ENCODE results near the gene NEURL3. TPM values are rescaled to one million over a fixed set of nuclear protein-coding genes. Genes with fewer than 3 reads are reported as not detected.

Gene NEURL3
- total and polyA plus RNA-seq, 9 of the 15 experiments (the other 6 are each of a cell fraction or from before 2014, with no cell fraction given) = not detected

DNA sequence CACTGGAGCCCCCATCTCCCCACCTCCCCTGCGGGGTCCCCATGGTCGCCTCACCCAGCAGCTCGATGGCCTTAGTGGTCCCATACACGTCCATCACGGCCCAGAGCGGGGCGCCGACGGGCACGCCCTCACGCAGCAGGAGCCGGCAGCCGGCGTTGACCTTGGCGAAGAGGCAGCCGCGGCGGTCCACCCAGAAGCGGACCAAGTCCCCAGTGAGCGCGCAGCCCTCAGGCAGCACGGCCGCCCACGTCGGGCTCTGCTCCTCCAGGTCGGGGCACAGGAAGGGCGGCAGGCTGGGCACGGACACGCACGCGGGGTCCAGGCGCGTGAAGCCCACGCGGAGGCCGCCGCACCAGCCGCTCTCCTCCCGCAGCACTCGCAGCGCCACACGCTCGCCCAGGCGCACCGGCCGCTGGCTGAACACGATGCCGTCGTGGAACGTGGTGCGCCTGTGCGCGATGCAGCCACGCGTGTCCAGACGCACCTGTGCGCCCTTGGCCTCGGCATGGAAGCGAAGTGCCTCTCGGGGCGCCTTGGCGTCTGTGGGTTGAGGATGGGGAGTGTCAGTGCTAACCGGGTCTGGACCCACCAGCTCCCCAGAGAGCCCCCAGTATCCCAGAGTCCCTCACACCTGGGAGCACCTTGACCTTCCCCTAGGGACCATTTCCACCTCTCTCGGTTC is 4.6 kb downstream of the NEURL3 start:
- Histone ChIP-seq H3K27me3 (ENCODE audit: control insufficient read depth in 2 of 2, insufficient read depth in 2 of 2, low read length in 2 of 2) (peaks cover 24 to 85% of the 10 kb centered on the region in 2 experiments; a peak in 4 of 5 replicates), H3K9ac (ENCODE audit: insufficient read depth in 1 of 2, low read depth in 2 of 2, low read length in 2 of 2) (no peak overlapping the region), H2AFZ (ENCODE audit: low read depth, low read length) (no peak overlapping the region), H3K4me3 (no peak overlapping the region), H3K36me3 (ENCODE audit: control insufficient read depth, insufficient read depth, low read length) (no peaks in the 10 kb centered on the region), H3K9me1 (ENCODE audit: control insufficient read depth, insufficient read depth, low read length) (no peaks in the 10 kb centered on the region), H3K27ac (ENCODE audit: extremely low read depth, low read depth, low read length) (no peak overlapping the region), H3K4me1 (replicated peaks in 1 of 2; ENCODE audit: control insufficient read depth in 2 of 2, insufficient read depth in 2 of 2, low read length in 2 of 2) (peaks cover 0 to 13% of the 10 kb centered on the region in 2 experiments; a peak in 1 of 5 replicates), H3K79me2 (ENCODE audit: control insufficient read depth, insufficient read depth, low read length) (no peaks in the 10 kb centered on the region), H3K9me3 (replicated peaks; ENCODE audit: control insufficient read depth, insufficient read depth, low read depth, low read length) (no peaks in the 10 kb centered on the region), H3K4me2 (ENCODE audit: insufficient read depth, low read length) (no peak overlapping the region), H4K20me1 (replicated peaks; ENCODE audit: control insufficient read depth, insufficient read depth, low read length) (peaks cover 5% of the 10 kb centered on the region; the same call in 1 of the 2 replicates)
- TF ChIP-seq FOS (IDR thresholded peaks at IDR 0.05; ENCODE audit: extremely low read depth, insufficient read length) (no peak), DLX4 (CRISPR knock-in tag; IDR thresholded peaks at IDR 0.05) (no peak), FOXO4 (CRISPR knock-in tag; IDR thresholded peaks at IDR 0.05) (no peak)
- no peak for FAIRE-seq
- intact Hi-C loops (cut with micrococcal nuclease) = loop anchor here (10.0 kb wide), 2 partner anchors 196 to 236 kb away; partner anchors contain the start of genes CIAO1, SNRNP200 and TMEM127
- POLR2A ChIA-PET = no interaction called here
- ATAC-seq = no peak
- in situ Hi-C loops (cut with MboI) = loop anchor here (5.0 to 25.0 kb wide), 3 partner anchors 368 to 713 kb away; no protein-coding TSS in a partner anchor
- CTCF ChIA-PET (ENCODE audit: low intra/inter-chr PET ratio) = no interaction called here
- WGBS (ENCODE audit: insufficient coverage, low coverage, missing lambda C conversion rate) = 13% methylated on average over 36 of the region's 64 CpGs
- DNase-seq (ENCODE audit: extremely low read depth in 1 of 4, low spot score in 3 of 4) = no peak
- no TSS peak for BruUV-seq (replicated peaks)

All from K562 (cell line).